ENCODE measurements around the gene JARID2. TPM values are rescaled to one million over a fixed set of nuclear protein-coding genes. Genes with fewer than 3 reads are reported as not detected.

Gene JARID2
- total RNA-seq, 4 donors from 2014 or later = 20.0 to 29.4 (median 23.9) TPM

GRCh38 chr6:15250187-15251168 is 4.6 kb downstream of the JARID2 start:
- Histone ChIP-seq H3K36me3 (no peaks in the 10 kb centered on the region), H3K4me3 (no peak overlapping the region), H3K4me1 (peaks cover 60% of the 10 kb centered on the region), H3K9me3 (no peaks in the 10 kb centered on the region), H3K27ac (no peak overlapping the region), H3K27me3 (no peaks in the 10 kb centered on the region)
- no peak for DNase-seq (ENCODE audit: low spot score in 2 of 2)
- TF ChIP-seq CTCF (IDR thresholded peaks at IDR 0.05) (no peak), EP300 (IDR thresholded peaks at IDR 0.05) (no peak), POLR2AphosphoS5 (IDR thresholded peaks at IDR 0.05) (no peak), POLR2A (IDR thresholded peaks at IDR 0.05) (no peak)
- WGBS = 68% methylated on average over 15 of the region's 15 CpGs

- TF ChIP-seq POLR2A (IDR thresholded peaks at IDR 0.05) (no peak), EP300 (IDR thresholded peaks at IDR 0.05) (no peak), POLR2AphosphoS5 (IDR thresholded peaks at IDR 0.05) (no peak), CTCF (IDR thresholded peaks at IDR 0.05) (no peak)
- Histone ChIP-seq H3K4me1 (peaks cover 70% of the 10 kb centered on the region), H3K27ac (no peak overlapping the region)
Measured at GRCh38 chr6:15252195-15252594, 6.3 kb downstream of the JARID2 start.

GRCh38 chr6:15253203-15254022 is 7.5 kb downstream of the JARID2 start:
- 83% methylated on average over 14 of the region's 14 CpGs for WGBS
- Histone ChIP-seq H3K4me3 (no peak overlapping the region), H3K4me1 (peaks cover 71% of the 10 kb centered on the region), H3K27ac (no peak overlapping the region), H3K27me3 (no peaks in the 10 kb centered on the region), H3K9me3 (no peaks in the 10 kb centered on the region), H3K36me3 (no peaks in the 10 kb centered on the region)
- TF ChIP-seq CTCF (IDR thresholded peaks at IDR 0.05) (no peak), EP300 (IDR thresholded peaks at IDR 0.05) (no peak), POLR2A (IDR thresholded peaks at IDR 0.05) (no peak), POLR2AphosphoS5 (IDR thresholded peaks at IDR 0.05) (no peak)
- DNase-seq (ENCODE audit: low spot score in 2 of 2) = no peak

More at GRCh38 chr6:15252195-15252594, 6.3 kb downstream of the JARID2 start:
- Histone ChIP-seq H3K9me3 (no peaks in the 10 kb centered on the region), H3K27me3 (no peaks in the 10 kb centered on the region), H3K4me3 (no peak overlapping the region), H3K36me3 (no peaks in the 10 kb centered on the region)
- no peak for DNase-seq (ENCODE audit: low spot score in 2 of 2)
- 83% methylated on average over 3 of the region's 3 CpGs for WGBS

- WGBS = 84% methylated on average over 14 of the region's 14 CpGs
- no peak for DNase-seq (ENCODE audit: low spot score in 2 of 2)
- H3K4me1 ChIP-seq = peaks cover 70% of the 10 kb centered on the region
- TF ChIP-seq EP300 (IDR thresholded peaks at IDR 0.05) = no peak
- no peak for TF ChIP-seq POLR2AphosphoS5 (IDR thresholded peaks at IDR 0.05)
- TF ChIP-seq POLR2A (IDR thresholded peaks at IDR 0.05) = no peak
- no peak for TF ChIP-seq CTCF (IDR thresholded peaks at IDR 0.05)
- H3K27ac ChIP-seq = no peak overlapping the region
- H3K36me3 ChIP-seq = no peaks in the 10 kb centered on the region
- no peaks in the 10 kb centered on the region for H3K9me3 ChIP-seq
- H3K4me3 ChIP-seq = no peak overlapping the region
- no peaks in the 10 kb centered on the region for H3K27me3 ChIP-seq
Measured at GRCh38 chr6:15254070-15254975, 8.5 kb downstream of the JARID2 start.

All from suprapubic skin (tissue), 4 donors.